GM21526 (cell line): Measurements from ENCODE around the gene DYNC2H1.

Experiments
- ATAC-seq: cut with Tn5 transposase; IDR thresholded peaks from one replicate; pipeline ENCODE4 v1.9.1; 2021; ENCODE audit warnings: moderate library complexity; ENCODE audit not compliant: unreplicated experiment, low FRiP score

Gene DYNC2H1

GRCh38 chr11:103434073-103434411 is 324.8 kb downstream of the DYNC2H1 start:
- ATAC-seq = no peak

DNA sequence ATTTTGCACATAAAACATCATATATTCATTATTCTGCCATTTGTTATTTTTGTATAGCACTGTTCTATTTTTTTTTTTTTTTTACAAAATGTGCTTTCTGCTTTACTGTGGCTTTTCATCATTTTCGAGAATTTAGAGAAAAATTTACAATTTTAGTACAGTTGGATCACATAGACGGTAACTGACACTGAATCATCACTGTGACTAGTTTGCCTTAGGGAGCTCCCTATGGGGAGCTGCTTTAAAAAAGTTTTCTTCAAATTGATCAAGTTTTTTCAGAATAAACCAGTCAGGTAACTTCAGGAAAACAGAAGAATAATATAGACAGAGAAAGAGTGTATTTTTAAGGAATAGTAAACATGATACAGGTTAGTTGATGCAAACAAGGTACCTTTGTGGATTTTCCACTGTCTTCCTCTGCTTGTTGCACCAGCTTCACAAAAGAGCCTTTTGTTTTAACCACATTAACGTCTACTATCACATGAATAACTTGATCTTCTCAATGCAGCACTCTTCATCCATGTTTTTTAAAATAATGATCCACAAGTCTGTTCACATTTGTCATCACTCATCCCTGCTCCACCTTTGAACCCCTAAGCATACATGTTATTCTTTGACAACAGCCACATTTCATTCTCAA is 327.0 kb downstream of the DYNC2H1 start:
- ATAC-seq = no peak

- ATAC-seq = no peak
These were observed 331.8 kb downstream of the DYNC2H1 start for GRCh38 chr11:103441021-103441420.

GRCh38 chr11:103448966-103449365 is 339.7 kb downstream of the DYNC2H1 start:
- ATAC-seq = no peak

GRCh38 chr11:103450241-103450640 is 341.0 kb downstream of the DYNC2H1 start:
- ATAC-seq = no peak

DNA sequence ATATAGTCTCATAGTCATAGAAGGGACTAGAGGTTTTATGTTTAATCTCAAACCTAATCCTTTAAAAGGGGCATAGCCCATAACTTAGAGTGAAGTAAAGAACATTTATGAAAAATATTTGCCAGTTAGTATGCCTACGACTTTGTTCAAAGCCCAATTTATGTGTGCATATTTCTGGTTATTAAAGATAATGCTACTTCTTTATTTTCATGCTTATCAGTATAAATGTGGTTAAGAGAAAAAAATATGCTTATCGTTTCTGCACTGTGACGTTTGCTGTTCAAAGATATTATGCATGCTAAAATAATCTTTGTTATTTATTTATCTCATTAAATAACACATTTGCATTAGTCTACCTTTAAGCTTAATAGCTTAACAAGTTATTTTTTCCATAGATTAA is 343.9 kb downstream of the DYNC2H1 start:
- ATAC-seq = no peak

GRCh38 chr11:103453915-103454709 is 344.9 kb downstream of the DYNC2H1 start:
- no peak for ATAC-seq

- ATAC-seq = no peak
These were observed 355.2 kb downstream of the DYNC2H1 start for GRCh38 chr11:103464420-103464819.

DNA sequence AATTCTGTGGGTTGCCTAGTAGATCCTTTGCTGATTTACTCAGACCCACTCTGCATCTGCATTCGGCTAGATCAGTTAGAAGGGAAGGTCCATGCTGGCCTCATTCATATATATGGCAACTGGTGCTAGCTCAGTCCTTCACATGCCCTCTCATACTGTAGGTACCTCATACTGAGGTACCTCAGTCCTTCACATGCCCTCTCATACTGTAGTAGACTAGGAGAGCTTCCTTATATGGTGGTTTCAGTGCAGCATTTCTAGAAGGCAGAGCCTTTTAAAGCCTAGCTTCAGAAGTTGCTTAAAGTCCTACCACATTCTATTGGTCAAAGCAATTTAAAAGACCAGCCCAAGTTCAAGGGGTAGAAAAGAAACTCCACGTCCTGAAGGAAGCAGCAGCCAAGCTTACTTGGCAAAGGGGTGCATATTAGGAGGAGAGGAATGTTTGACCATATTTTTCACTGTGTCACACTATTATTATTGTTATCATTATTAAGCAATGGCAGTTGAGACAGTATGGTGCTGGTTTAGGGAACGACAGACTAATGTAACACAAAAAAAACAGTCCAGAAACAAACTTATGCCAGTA is 356.4 kb downstream of the DYNC2H1 start:
- no peak for ATAC-seq

GRCh38 chr11:103471546-103471945 is 362.3 kb downstream of the DYNC2H1 start:
- ATAC-seq = no peak

- no peak for ATAC-seq
These were observed 367.6 kb downstream of the DYNC2H1 start for GRCh38 chr11:103476874-103477273.

GRCh38 chr11:103480421-103480820 is 371.2 kb downstream of the DYNC2H1 start:
- no peak for ATAC-seq

GRCh38 chr11:103483996-103484395 is 374.8 kb downstream of the DYNC2H1 start:
- ATAC-seq = no peak

GRCh38 chr11:103484545-103484944 is 375.3 kb downstream of the DYNC2H1 start:
- no peak for ATAC-seq

GRCh38 chr11:103486604-103487003 is 377.4 kb downstream of the DYNC2H1 start:
- ATAC-seq = no peak

DNA sequence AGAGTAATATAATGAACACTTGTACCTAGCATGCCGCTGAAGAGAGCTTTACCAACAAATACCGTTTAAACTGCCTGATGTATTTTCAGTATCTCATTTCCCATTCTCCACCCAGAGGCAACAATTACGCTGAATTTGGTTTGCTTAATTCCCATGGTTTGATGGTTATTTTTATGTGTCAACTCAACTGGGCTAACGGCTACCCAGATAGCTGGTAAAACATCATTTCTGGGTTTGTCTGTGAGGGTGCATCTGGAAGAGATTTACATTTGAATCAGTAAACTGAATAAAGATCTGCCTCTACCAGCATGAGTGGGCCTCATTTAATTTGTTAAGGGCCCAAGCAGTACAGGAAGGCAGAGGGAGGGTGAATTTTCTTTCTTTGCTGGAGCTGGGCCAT is 377.9 kb downstream of the DYNC2H1 start:
- no peak for ATAC-seq

GRCh38 chr11:103488031-103488461 is 378.8 kb downstream of the DYNC2H1 start:
- ATAC-seq = no peak

DNA sequence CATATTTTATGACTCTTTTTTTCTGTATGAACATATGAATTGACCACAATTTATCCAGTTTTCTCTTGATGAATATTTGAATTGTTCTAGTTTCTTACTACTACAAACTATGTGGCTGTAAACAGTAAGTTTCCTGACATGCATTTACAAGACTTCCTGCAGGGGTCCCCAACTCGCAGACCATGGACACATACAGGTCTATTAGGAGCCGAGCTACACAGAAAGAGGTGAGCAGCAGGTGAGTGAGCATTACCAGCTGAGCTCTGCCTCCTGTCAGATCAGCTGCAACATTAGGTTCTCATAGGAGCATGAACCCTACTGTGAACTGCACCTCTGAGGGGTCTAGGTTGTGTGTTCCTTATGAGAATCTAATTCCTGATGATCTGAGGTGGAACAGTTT is 379.4 kb downstream of the DYNC2H1 start:
- no peak for ATAC-seq

DNA sequence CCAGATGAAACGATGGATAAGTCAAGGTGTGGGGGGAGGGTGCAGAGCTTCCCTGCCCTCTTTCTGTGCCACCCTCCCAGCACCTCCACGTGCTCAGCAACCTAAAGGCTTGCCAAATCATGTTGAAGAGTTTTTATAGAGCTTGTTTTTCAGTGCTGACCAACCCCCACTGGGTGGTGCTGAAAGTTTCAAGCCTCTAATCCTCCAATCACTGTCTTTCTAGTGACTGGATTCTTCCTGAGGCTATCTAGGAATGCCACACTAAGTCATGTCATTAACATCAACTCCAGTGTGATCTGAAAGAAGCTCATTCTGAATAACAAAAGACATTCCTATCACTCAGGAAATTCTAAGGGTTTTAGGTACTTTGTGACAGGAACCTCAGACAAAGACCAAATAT is 382.6 kb downstream of the DYNC2H1 start:
- no peak for ATAC-seq

GRCh38 chr11:103494491-103494890 is 385.3 kb downstream of the DYNC2H1 start:
- no peak for ATAC-seq

DNA sequence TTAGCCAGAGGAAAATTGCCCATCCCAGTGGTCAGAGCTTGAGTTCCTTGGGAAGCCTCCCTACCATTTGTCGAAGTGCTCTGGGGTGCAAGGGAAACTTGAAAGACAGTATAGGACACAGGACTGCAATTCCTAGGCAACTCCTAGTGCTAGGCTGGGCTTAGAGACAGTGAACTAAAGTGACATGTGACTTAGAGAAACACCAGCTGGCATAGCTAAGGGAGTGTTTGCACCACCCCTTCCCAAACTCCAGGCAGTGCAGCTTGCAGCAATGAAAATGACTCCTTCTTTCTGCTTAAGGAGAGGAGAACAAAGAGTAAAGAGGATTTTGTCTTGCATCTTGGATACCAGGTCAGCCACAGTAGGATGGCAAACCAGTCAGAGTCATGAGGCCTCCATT is 388.0 kb downstream of the DYNC2H1 start:
- ATAC-seq = no peak
